ENCODE data around the gene SLC23A3. TPM values are rescaled to one million over a fixed set of nuclear protein-coding genes. Genes with fewer than 3 reads are reported as not detected.
A peak's percentile ranks its signal among the peaks of the same experiment; 100 is the strongest.

Gene SLC23A3
- polyA plus RNA-seq, 1 donor = 1.3 TPM

GRCh38 chr2:219175928-219176817 lies 6.3 kb upstream of the SLC23A3 start:
- DNase-seq (ENCODE audit: low read depth) = no peak

DNA sequence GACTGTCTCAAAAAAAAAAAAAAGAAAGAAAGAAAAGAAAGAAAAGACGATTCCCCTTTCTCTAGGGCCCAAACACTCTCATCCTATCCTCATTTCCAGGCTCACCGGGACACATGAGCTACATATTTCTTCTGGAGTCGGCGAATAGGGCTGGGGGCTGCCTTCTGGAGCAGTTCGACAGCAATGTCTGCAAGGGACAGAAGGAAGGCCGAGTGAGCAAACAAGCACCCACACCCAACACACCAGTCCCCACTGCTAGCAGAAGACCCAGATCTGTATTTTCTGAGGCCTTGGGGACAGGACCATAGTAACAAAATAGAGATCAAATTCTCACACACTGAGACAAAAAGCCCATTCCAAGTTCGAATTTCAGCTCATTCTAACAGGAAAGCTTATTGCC lies 5.7 kb upstream of the SLC23A3 start:
- DNase-seq (ENCODE audit: low read depth) = no peak

- DNase-seq (ENCODE audit: low read depth) = no peak
These were observed 5.0 kb upstream of the SLC23A3 start for GRCh38 chr2:219174801-219175200.

DNA sequence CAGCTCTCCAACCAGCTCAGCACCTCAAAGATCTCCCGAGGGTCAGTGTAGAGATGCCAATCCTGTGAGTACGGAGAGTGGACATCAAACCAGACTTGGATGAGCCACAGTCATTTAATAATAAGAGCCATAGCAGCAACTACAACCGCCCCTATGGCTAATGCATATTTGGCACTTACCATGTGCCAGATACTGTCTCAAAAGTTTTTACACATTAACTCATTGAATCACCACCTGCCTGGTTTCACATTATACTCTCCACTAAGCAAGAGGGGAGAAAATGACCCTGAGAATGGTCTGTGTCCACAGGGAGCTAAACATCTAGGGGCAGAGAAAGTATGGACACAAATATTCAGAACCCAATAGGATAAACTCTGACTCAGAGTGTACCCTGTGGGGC lies 4.3 kb upstream of the SLC23A3 start:
- DNase-seq (ENCODE audit: low read depth) = no peak

DNA sequence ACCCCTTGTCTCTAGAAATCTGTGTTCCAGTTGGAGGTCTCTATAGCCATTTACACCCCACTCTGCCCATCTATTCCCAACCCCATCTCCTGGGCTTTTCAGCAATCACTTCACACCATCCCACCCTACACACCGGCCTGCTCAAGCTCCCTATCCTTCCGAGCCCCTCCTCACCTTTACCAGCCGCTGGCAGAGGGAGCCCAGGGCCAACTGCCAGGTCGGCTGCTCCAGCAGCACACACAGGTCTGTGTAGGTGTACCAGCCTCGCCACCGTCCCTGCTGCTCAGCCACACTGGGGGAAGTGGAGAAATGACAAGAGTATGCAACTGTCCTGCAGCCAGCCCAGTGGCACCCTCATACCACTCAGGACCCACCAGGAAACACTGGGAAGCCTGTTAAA lies 3.3 kb upstream of the SLC23A3 start:
- no peak for DNase-seq (ENCODE audit: low read depth)

DNA sequence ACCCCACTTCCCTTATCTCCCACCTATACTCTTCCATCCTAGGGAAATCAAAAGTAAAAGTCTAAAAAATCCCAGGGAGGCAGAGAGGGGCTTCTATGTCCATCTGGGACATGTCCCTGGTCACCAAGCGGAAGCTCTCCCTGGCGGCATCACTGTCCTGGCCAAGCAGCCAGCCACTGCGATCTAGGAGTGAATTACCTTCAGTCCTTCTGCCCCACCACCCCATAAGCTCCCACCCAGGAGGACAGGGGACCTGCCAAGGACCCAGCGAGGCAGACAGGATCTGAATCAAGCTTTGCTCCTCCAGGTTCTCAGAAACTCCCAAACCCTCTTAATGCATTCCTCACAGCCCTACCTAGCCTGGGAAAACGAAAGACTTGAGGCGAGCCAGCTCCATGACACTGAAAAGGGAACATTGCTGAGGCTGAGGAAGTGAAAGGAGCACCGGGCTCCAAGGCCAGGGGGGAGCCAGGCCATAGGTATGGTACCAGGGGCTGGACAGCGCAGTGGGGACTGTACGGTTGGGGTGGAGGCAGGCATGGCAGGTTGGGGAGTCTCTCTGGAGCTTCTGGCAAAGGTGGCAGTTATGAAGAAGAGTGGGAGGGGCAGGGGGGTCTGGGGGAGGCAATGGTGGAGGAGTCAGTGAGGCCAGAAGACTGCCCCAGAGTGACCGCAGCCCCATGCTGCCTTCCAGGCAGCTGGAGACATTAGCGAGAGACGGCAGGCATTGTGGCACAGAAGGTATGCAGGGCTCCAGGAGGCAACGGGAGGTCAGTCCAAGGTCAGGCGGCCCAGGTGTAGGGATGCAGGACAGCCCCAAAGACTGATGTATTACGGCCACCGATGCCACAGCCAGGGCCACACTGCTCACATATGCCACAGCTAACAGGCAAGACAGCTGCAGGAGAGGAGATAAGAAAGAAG lies 2.7 kb upstream of the SLC23A3 start:
- DNase-seq (ENCODE audit: low read depth) = no peak

GRCh38 chr2:219171231-219171651 lies 1.4 kb upstream of the SLC23A3 start:
- no peak for DNase-seq (ENCODE audit: low read depth)

GRCh38 chr2:219168932-219169331 lies 897 bp downstream of the SLC23A3 start:
- no peak for DNase-seq (ENCODE audit: low read depth)

DNA sequence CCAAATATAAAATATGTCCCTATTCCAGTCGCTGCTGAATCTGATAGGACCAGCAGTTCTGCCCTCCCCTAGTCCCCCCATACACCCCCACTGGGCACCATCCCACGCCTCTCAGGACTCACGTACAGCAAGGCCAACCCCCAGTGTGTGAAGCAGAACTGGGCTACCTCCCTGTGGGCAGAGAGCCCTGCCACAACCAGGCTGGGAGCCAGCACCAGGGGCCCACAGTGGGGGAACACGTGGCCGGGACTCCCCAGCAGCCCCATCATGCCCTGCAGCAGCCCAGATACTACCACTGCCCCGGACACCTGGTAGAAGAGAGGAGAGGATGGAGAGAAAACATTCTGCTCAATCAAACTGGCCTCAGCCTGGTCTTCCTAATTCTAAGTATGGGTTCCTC lies 1.3 kb downstream of the SLC23A3 start:
- DNase-seq (ENCODE audit: low read depth) = no peak

GRCh38 chr2:219167997-219168396 lies 1.8 kb downstream of the SLC23A3 start:
- no peak for DNase-seq (ENCODE audit: low read depth)

DNA sequence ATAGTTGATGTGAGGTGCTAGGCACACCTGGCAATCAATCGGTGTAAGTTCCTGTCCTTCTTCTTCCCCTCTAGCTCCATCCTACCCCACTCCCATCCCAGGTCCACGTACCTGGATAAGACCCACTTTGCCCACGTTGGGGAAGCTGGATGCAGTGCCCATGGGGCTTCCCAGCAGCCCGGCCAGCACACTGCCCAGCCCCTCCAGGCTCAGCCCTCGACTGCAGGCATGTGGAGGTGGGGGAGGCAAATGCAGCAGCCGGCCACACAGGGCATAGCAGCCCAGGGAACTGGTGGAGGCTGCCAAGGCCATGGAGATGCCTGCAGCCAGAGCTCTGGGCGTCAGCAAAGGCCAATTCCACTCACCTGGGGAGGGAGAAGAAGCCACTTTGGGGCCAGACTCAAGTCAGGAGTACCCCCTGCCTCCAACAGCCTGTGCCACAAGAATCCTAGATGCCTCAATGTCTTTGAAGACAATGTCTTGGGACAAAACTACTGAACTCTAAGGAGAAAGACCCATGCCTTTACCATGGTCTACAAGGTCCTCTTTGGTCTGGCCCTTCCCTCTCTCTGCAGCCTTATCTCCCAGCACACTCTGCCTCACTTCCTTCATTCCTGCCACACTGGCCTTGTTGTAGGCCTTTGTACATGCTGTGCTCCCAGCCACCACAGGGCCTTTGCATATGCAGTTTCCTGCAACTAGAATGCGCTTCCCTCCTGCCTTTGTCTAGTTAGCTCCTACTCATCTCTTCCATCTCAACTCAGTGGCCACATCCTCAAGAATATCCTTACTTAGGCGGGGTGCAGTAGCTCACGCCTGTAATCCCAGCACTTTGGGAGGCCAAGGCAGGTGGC lies 4.5 kb downstream of the SLC23A3 start:
- no peak for DNase-seq (ENCODE audit: low read depth)

GRCh38 chr2:219163156-219163555 lies 6.7 kb downstream of the SLC23A3 start:
- DNase-seq (ENCODE audit: low read depth) = no peak

- DNase-seq (ENCODE audit: low read depth) = no peak
These were observed 8.7 kb downstream of the SLC23A3 start for GRCh38 chr2:219161097-219161496.

GRCh38 chr2:219160186-219161017 lies 9.4 kb downstream of the SLC23A3 start, which contains the start of gene NHEJ1:
Gene NHEJ1 (minus strand): TSS chr2:219160815. CDS start chr2:219158362, 2,453 bp downstream.
- DNase-seq (ENCODE audit: low read depth) = peak; percentile 61

DNA sequence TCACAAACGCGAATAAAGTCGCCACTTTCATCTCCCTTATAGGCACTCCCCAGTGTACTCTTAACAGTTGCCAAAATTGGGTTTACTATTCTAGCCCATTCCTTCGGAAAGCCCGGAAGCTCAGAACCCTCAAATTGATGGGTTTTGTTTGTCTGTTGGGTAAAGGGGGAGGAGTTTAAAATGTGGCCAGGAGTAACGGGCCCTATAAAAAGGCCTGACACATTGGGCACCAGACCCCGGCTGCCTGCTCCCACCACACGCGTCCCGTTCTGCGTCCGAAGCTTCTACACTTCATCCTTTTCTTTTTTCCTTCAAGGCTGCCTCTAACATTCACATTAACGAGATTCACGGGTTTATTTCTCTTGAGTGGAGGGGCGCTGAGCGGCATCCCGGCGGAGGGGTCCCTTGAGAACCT lies 10.1 kb downstream of the SLC23A3 start:
- no peak for DNase-seq (ENCODE audit: low read depth)

DNA sequence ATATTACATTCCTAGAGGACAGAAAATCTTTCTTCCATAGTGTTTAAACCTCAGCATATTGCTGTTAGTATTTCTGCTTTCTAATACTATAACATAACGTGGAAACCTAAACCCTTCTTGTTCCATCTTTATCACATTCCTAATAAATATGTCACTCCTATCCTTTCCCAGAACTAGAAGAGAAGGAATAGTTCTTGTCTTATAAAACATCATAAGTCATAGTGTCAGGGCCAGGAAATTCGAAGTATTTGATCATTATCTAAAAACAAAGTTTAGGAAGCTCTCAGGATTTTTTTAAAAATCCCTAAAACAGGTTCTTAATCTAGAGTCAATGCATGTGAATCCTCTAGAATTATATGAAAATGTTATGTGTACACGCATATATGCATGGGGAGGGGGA lies 11.2 kb downstream of the SLC23A3 start:
- DNase-seq (ENCODE audit: low read depth) = no peak

DNA sequence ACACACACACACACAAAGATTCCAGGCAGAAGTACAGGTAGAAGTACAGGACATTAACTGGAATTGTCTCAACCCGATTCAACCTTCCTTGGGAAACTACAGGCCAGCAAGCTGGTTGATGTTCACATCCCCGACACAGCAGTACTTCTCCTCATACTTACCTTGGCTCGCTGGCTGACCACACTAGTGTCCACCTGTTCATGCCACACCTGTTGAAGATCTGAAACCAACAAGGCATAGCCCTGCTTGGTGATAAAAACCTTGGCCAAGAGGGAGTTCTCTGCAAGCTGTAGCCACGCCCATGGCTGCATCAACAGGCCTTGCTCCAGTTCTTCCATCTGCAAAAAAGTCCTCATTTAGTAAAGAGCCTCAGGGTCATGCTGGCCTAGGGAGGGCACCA lies 11.8 kb downstream of the SLC23A3 start:
- DNase-seq (ENCODE audit: low read depth) = no peak

DNA sequence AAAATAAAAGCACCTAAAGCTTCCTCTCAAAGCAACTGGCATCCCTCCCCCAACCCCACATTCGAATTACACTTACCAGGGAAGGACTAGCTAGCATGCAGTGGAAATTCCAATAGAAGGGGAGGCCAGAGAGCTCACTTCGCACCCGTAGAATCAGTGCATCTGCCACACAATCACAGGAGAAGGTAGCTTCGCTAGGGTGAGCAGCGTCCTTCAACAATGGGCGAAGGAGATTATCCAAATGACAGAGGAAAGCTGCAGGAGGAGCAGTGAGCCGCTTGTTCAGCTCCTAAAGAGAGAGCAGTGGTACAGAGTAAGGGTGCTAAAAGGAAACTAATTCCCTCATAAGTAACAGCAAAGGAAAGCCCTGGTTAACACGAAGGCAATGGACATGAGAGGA lies 12.4 kb downstream of the SLC23A3 start:
- DNase-seq (ENCODE audit: low read depth) = no peak

DNA sequence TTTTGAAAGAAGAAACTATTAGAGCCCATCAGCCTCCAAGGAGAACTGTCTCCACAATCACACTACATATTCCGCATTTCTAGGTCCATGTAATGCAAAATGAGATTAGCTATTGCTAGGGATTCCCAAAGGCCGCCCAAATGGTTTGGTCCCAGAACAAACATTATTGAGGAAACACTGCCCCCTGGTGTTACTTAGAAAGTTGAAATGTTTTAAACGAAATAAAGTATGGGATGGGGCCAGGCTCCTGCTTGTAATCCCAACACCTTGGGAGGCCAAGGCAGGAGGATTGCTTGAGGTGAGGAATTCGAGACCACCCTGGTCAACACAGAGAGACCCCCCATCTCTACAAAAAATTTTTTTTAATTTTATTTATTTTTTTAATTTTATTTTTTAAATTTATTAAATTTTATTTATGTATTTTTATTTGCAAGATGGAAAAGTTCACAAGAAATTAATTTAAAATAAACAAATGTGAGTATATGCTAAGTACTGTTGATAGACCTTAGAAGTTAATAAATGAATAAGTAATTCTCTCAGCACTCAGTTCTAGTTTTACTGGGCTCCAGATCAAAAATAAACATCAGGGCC lies 14.7 kb downstream of the SLC23A3 start:
- peak; percentile 58 for DNase-seq (ENCODE audit: low read depth)

DNA sequence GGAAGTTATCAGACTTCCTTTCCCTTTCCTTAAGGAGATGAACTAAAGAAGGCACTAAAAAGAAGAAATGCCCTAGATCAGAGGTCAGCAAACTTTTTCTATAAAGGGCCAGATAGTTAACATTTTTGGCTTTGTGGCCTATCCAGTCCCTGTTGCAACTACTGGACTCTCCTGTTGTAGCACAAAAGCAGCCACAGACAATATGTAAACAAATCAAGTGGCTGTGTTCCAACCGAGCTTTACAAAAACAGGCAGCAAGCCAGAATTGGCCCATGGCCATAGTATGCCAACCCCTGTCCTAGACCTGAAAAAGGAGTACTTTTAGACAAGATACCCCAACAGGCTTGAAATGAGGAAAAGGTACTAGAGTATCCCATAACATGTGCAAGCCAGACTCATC lies 20.2 kb downstream of the SLC23A3 start:
- no peak for DNase-seq (ENCODE audit: low read depth)

Measured in forelimb muscle (tissue), 1 donor.